Smooth muscle cell (in vitro differentiated cells): Measurements from ENCODE around the gene KLRC3. TPM values are rescaled to one million over a fixed set of nuclear protein-coding genes. Genes with fewer than 3 reads are reported as not detected.

Experiments used
- DNase-seq: peaks from one replicate; lab custom pipeline; 2025; ENCODE audit not compliant: unreplicated experiment; lab: John Stamatoyannopoulos, UW
- H2AFZ ChIP-seq: fragments of 200-600 bp; sonication (generic); 2 replicates; pipeline ENCODE4 v1.6.0; 2016; ENCODE audit warnings: antibody characterized with exemption, low read depth, mild to moderate bottlenecking
- H3F3A ChIP-seq: fragments of 200-600 bp; sonication (generic); 2 replicates; pipeline ENCODE4 v1.6.0; 2017; ENCODE audit warnings: antibody characterized with exemption, low read depth
- H3K27ac ChIP-seq: fragments of 200-600 bp; sonication (generic); 2 replicates; pipeline ENCODE4 v1.5.1; 2016; ENCODE audit warnings: low read depth, mild to moderate bottlenecking
- H3K27me3 ChIP-seq: fragments of 200-600 bp; sonication (generic); 2 replicates; pipeline ENCODE4 v1.6.1; 2016; ENCODE audit warnings: low read depth, mild to moderate bottlenecking
- H3K36me3 ChIP-seq: fragments of 200-600 bp; sonication (generic); 2 replicates; pipeline ENCODE4 v1.5.1; 2016; ENCODE audit warnings: low read depth
- H3K4me1 ChIP-seq: fragments of 200-600 bp; sonication (generic); 2 replicates; pipeline ENCODE4 v1.5.1; 2016; ENCODE audit warnings: low read depth
- H3K4me2 ChIP-seq: fragments of 200-600 bp; sonication (generic); 2 replicates; pipeline ENCODE4 v1.6.0; 2016; ENCODE audit warnings: mild to moderate bottlenecking
- H3K4me3 ChIP-seq: fragments of 200-600 bp; sonication (generic); 2 replicates; pipeline ENCODE4 v1.5.1; 2016; ENCODE audit warnings: mild to moderate bottlenecking
- H3K79me2 ChIP-seq: fragments of 200-600 bp; sonication (generic); 2 replicates; pipeline ENCODE4 v1.6.0; 2016; ENCODE audit warnings: low read depth, mild to moderate bottlenecking
- H3K9ac ChIP-seq: fragments of 200-600 bp; sonication (generic); 2 replicates; pipeline ENCODE4 v1.6.0; 2016; ENCODE audit warnings: low read depth
- H3K9me3 ChIP-seq: fragments of 200-600 bp; sonication (generic); replicated peaks from 2 replicates; pipeline ENCODE4 v1.5.1; 2016; ENCODE audit warnings: low read depth
- H4K20me1 ChIP-seq: fragments of 200-600 bp; sonication (generic); 2 replicates; pipeline ENCODE4 v1.6.0; 2016; ENCODE audit warnings: low read depth
- CTCF ChIP-seq: fragments of 200-600 bp; sonication (generic); IDR thresholded peaks from 2 replicates; pipeline ENCODE4 v1.5.1; 2017; ENCODE audit warnings: borderline replicate concordance, mild to moderate bottlenecking, antibody characterized with exemption; ENCODE audit not compliant: insufficient read depth, poor library complexity, severe bottlenecking
- WGBS: methylation state at CpG from one replicate; pipeline ENCODE4 v1.1.7; 2016; ENCODE audit warnings: low lambda C conversion rate; 5-methylcytosine and 5-hydroxymethylcytosine counted together
- polyA plus RNA-seq: library from polyadenylated mRNA; unstranded; fragments of >200 nt; fragmentation: Nextera tagmentation; extraction: Ambion mirVana; gene quantifications from 2 replicates; pipeline ENCODE4 v1.2.1, GENCODE V29; 2016
- total RNA-seq: library from RNA; depleted of rRNA; stranded (reverse); fragments of >200 nt; gene quantifications from 2 replicates; pipeline ENCODE4 v1.2.3, GENCODE V29; 2014

The KLRC3 gene
- total and polyA plus RNA-seq, 2 experiments from 2014 or later: not detected

- H3K9ac ChIP-seq: no peak overlapping the region
- no peak for TF ChIP-seq CTCF
- H3F3A ChIP-seq: no peaks in the 10 kb centered on the region
- H4K20me1 ChIP-seq: no peaks in the 10 kb centered on the region
- no peaks in the 10 kb centered on the region for H3K9me3 ChIP-seq
- H2AFZ ChIP-seq: no peak overlapping the region
- 80% methylated on average over 2 of the region's 2 CpGs for WGBS
- H3K27ac ChIP-seq: no peak overlapping the region
- H3K4me2 ChIP-seq: no peak overlapping the region
- H3K27me3 ChIP-seq: no peaks in the 10 kb centered on the region
- DNase-seq: no peak
- H3K36me3 ChIP-seq: no peaks in the 10 kb centered on the region
- H3K4me3 ChIP-seq: no peak overlapping the region
- no peaks in the 10 kb centered on the region for H3K4me1 ChIP-seq
- no peaks in the 10 kb centered on the region for H3K79me2 ChIP-seq
Observed at GRCh38 chr12:10456856-10457255, 36.5 kb upstream of the KLRC3 start.

GRCh38 chr12:10455766-10456165, 35.4 kb upstream of the KLRC3 start:
- no peaks in the 10 kb centered on the region for H4K20me1 ChIP-seq
- TF ChIP-seq CTCF: no peak
- H3K4me3 ChIP-seq: no peak overlapping the region
- no peak overlapping the region for H3K27ac ChIP-seq
- H3K9me3 ChIP-seq: no peaks in the 10 kb centered on the region
- WGBS: 91% methylated on average over 1 of the region's 1 CpG
- no peak overlapping the region for H3K9ac ChIP-seq
- no peaks in the 10 kb centered on the region for H3K4me1 ChIP-seq
- H3F3A ChIP-seq: no peaks in the 10 kb centered on the region
- no peak overlapping the region for H3K4me2 ChIP-seq
- no peak overlapping the region for H2AFZ ChIP-seq
- no peak for DNase-seq
- H3K79me2 ChIP-seq: no peaks in the 10 kb centered on the region
- no peaks in the 10 kb centered on the region for H3K27me3 ChIP-seq
- no peaks in the 10 kb centered on the region for H3K36me3 ChIP-seq

- Histone ChIP-seq H4K20me1 (no peaks in the 10 kb centered on the region), H3K4me1 (no peaks in the 10 kb centered on the region), H3K9ac (no peak overlapping the region), H3F3A (no peaks in the 10 kb centered on the region), H3K36me3 (no peaks in the 10 kb centered on the region), H3K27me3 (no peaks in the 10 kb centered on the region), H3K27ac (no peak overlapping the region), H3K4me2 (no peak overlapping the region), H2AFZ (no peak overlapping the region), H3K4me3 (no peak overlapping the region), H3K9me3 (no peaks in the 10 kb centered on the region), H3K79me2 (no peaks in the 10 kb centered on the region)
- no peak for TF ChIP-seq CTCF
- 84% methylated on average over 1 of the region's 1 CpG for WGBS
- no peak for DNase-seq
Observed at GRCh38 chr12:10454531-10454930, 34.1 kb upstream of the KLRC3 start.

GRCh38 chr12:10453156-10453555, 32.8 kb upstream of the KLRC3 start, which contains the start of gene KLRC1:
Gene KLRC1, minus strand, starts transcription at chr12:10453377. Its CDS starts 2,221 bp downstream, at chr12:10451156.
- Histone ChIP-seq H4K20me1 (no peaks in the 10 kb centered on the region), H3F3A (no peaks in the 10 kb centered on the region), H3K4me2 (no peak within 1 kb of the TSS), H3K4me3 (no peak within 1 kb of the TSS), H2AFZ (no peak within 1 kb of the TSS), H3K27ac (no peak within 1 kb of the TSS), H3K4me1 (no peaks in the 10 kb centered on the region), H3K36me3 (no peaks in the 10 kb centered on the region), H3K79me2 (no peaks in the 10 kb centered on the region), H3K9me3 (no peaks in the 10 kb centered on the region), H3K27me3 (no peaks in the 10 kb centered on the region), H3K9ac (no peak within 1 kb of the TSS)
- no peak for DNase-seq
- TF ChIP-seq CTCF: no peak
- WGBS: 92% methylated on average over 2 of the region's 2 CpGs
